H1 (cell line): ENCODE measurements around the gene IQUB. TPM values are rescaled to one million over a fixed set of nuclear protein-coding genes. Genes with fewer than 3 reads are reported as not detected.

ENCODE experiments used
- SIN3A ChIP-seq, 2 experiments: IDR thresholded peaks in 1 of 2; conservative IDR thresholded peaks in 1 of 2; 2 replicates each; pipeline ENCODE4 v1.6.1; 2011 to 2012; ENCODE audit warnings: low read length in 2 of 2, improper control_type of control experiment in 1 of 2, low read depth in 1 of 2, mild to moderate bottlenecking in 1 of 2
- polyA plus RNA-seq, 7 experiments: library from polyadenylated mRNA; depleted of rRNA in 3 of 7; stranded (reverse) in 5 of 7; unstranded in 2 of 7; fragments of >200 nt in 5 of 7; fragments of 200-250 nt in 2 of 7; gene quantifications; 1 replicate in 5 of 7; 2 replicates in 1 of 7; 4 replicates in 1 of 7; pipeline versions ENCODE4 v1.2.1 to v1.2.3, GENCODE V29; 2011 to 2013; ENCODE audit warnings: missing spikeins in 2 of 7, mixed read lengths in 2 of 7
- total RNA-seq: library from RNA; stranded (reverse); fragmentation: NEBNext Ultra II Directional; extraction: Animal tissue kit (Norgen Biotek cat#: 25700); gene quantifications from 2 replicates; pipeline ENCODE4 v1.2.1, GENCODE V29; 2021
- TF ChIP-seq, protein P1 (sequence below): fragments of 300-600 bp; sonication (generic); IDR thresholded peaks from 2 replicates; pipeline ENCODE4 v1.7.1; 2012; ENCODE audit warnings: low read length, moderate library complexity, mild to moderate bottlenecking, inconsistent platforms; ENCODE audit not compliant: insufficient replicate concordance

Gene IQUB
- total and polyA plus RNA-seq, 2 of the 8 experiments (the other 6 are each of a cell fraction or from before 2014, with no cell fraction given): 0.12 to 0.82 TPM

DNA sequence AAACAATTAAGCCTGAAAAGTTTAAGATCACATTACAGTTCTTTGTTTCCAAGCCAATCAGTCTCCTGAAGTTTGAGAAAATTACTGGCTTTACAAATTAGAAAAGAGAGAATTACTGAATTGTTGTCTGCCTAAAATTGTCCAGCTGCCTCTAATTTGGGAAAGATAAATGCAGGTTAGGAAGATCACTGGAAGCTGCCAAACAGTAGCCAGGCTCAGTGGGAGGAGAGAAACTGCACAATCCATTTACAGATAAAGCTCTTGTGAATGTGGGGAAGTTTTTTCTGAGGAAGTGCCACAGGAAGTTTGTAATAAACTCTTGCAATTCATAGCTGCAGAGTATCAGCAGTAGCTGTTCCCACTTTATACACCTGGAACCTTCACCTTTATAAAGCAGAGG is 100.7 kb downstream of the IQUB start (continued):
- TF ChIP-seq SIN3A (conservative IDR thresholded peaks at IDR 0.05 in 1 of 2, IDR thresholded peaks at IDR 0.05 in 1 of 2; ENCODE audit: low read depth in 1 of 2, low read length in 2 of 2): no peak
- TF ChIP-seq, protein P1, sequence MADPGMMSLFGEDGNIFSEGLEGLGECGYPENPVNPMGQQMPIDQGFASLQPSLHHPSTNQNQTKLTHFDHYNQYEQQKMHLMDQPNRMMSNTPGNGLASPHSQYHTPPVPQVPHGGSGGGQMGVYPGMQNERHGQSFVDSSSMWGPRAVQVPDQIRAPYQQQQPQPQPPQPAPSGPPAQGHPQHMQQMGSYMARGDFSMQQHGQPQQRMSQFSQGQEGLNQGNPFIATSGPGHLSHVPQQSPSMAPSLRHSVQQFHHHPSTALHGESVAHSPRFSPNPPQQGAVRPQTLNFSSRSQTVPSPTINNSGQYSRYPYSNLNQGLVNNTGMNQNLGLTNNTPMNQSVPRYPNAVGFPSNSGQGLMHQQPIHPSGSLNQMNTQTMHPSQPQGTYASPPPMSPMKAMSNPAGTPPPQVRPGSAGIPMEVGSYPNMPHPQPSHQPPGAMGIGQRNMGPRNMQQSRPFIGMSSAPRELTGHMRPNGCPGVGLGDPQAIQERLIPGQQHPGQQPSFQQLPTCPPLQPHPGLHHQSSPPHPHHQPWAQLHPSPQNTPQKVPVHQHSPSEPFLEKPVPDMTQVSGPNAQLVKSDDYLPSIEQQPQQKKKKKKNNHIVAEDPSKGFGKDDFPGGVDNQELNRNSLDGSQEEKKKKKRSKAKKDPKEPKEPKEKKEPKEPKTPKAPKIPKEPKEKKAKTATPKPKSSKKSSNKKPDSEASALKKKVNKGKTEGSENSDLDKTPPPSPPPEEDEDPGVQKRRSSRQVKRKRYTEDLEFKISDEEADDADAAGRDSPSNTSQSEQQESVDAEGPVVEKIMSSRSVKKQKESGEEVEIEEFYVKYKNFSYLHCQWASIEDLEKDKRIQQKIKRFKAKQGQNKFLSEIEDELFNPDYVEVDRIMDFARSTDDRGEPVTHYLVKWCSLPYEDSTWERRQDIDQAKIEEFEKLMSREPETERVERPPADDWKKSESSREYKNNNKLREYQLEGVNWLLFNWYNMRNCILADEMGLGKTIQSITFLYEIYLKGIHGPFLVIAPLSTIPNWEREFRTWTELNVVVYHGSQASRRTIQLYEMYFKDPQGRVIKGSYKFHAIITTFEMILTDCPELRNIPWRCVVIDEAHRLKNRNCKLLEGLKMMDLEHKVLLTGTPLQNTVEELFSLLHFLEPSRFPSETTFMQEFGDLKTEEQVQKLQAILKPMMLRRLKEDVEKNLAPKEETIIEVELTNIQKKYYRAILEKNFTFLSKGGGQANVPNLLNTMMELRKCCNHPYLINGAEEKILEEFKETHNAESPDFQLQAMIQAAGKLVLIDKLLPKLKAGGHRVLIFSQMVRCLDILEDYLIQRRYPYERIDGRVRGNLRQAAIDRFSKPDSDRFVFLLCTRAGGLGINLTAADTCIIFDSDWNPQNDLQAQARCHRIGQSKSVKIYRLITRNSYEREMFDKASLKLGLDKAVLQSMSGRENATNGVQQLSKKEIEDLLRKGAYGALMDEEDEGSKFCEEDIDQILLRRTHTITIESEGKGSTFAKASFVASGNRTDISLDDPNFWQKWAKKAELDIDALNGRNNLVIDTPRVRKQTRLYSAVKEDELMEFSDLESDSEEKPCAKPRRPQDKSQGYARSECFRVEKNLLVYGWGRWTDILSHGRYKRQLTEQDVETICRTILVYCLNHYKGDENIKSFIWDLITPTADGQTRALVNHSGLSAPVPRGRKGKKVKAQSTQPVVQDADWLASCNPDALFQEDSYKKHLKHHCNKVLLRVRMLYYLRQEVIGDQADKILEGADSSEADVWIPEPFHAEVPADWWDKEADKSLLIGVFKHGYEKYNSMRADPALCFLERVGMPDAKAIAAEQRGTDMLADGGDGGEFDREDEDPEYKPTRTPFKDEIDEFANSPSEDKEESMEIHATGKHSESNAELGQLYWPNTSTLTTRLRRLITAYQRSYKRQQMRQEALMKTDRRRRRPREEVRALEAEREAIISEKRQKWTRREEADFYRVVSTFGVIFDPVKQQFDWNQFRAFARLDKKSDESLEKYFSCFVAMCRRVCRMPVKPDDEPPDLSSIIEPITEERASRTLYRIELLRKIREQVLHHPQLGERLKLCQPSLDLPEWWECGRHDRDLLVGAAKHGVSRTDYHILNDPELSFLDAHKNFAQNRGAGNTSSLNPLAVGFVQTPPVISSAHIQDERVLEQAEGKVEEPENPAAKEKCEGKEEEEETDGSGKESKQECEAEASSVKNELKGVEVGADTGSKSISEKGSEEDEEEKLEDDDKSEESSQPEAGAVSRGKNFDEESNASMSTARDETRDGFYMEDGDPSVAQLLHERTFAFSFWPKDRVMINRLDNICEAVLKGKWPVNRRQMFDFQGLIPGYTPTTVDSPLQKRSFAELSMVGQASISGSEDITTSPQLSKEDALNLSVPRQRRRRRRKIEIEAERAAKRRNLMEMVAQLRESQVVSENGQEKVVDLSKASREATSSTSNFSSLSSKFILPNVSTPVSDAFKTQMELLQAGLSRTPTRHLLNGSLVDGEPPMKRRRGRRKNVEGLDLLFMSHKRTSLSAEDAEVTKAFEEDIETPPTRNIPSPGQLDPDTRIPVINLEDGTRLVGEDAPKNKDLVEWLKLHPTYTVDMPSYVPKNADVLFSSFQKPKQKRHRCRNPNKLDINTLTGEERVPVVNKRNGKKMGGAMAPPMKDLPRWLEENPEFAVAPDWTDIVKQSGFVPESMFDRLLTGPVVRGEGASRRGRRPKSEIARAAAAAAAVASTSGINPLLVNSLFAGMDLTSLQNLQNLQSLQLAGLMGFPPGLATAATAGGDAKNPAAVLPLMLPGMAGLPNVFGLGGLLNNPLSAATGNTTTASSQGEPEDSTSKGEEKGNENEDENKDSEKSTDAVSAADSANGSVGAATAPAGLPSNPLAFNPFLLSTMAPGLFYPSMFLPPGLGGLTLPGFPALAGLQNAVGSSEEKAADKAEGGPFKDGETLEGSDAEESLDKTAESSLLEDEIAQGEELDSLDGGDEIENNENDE: no peak
